ENCODE data around the gene USP48. TPM values are rescaled to one million over a fixed set of nuclear protein-coding genes. Genes with fewer than 3 reads are reported as not detected.

Gene USP48
- total and polyA plus RNA-seq, 2 of the 4 experiments (the other 2 are of a cell fraction): 24.7 to 25.0 TPM

- no peak overlapping the region for H3K4ac ChIP-seq (ENCODE audit: low read depth, low read length)
- no peak for TF ChIP-seq ELK1 (IDR thresholded peaks at IDR 0.05; ENCODE audit: borderline replicate concordance, low read depth, low read length)
- TF ChIP-seq RCOR1 (IDR thresholded peaks at IDR 0.05; ENCODE audit: insufficient replicate concordance, low read length): no peak
- TF ChIP-seq BHLHE40 (IDR thresholded peaks at IDR 0.05; ENCODE audit: low read depth, low read length): no peak
- no peak for TF ChIP-seq MAFK (IDR thresholded peaks at IDR 0.05; ENCODE audit: low read depth, low read length)
- TF ChIP-seq POLR2A (IDR thresholded peaks at IDR 0.05; ENCODE audit: low read depth, low read length): no peak
- no peak for TF ChIP-seq CTCF (conservative IDR thresholded peaks at IDR 0.05; ENCODE audit: low read depth, low read length)
- no peak for TF ChIP-seq CEBPB (IDR thresholded peaks at IDR 0.05; ENCODE audit: low read depth, low read length)
- no peak for TF ChIP-seq CHD1 (IDR thresholded peaks at IDR 0.05; ENCODE audit: low read depth, low read length)
- TF ChIP-seq RAD21 (IDR thresholded peaks at IDR 0.05; ENCODE audit: low read length): no peak
- TF ChIP-seq MAZ (IDR thresholded peaks at IDR 0.05; ENCODE audit: borderline replicate concordance, low read depth, low read length): no peak
- no peak overlapping the region for H2AK9ac ChIP-seq (replicated peaks; ENCODE audit: low read depth, low read length, poor library complexity)
- no peak overlapping the region for H2AK5ac ChIP-seq (ENCODE audit: low read depth, low read length)
- H2BK5ac ChIP-seq (ENCODE audit: low read depth, low read length, poor library complexity, severe bottlenecking): no peak overlapping the region
- no peak overlapping the region for H2BK120ac ChIP-seq (ENCODE audit: low read depth, low read length)
- no peak overlapping the region for H3K9ac ChIP-seq (ENCODE audit: low read depth, low read length)
- H3K4me1 ChIP-seq (ENCODE audit: control insufficient read depth, insufficient read depth, low read length): no peaks in the 10 kb centered on the region
- peaks cover 0 to 28% of the 10 kb centered on the region in 2 experiments; a peak in 3 of 4 replicates for H3K79me1 ChIP-seq (ENCODE audit: low read depth in 1 of 2, low read length in 2 of 2)
- no peak overlapping the region for H3K56ac ChIP-seq (ENCODE audit: extremely low read depth, insufficient read depth, low read length)
- H3K18ac ChIP-seq (ENCODE audit: low read depth, low read length): no peak overlapping the region
- dilution Hi-C loops (cut with HindIII; ENCODE audit: low sequenced_read_pairs, unreplicated experiment): no loop called here
- peaks cover 9% of the 10 kb centered on the region for H3K9me1 ChIP-seq (ENCODE audit: insufficient read depth, low read length)
- H4K91ac ChIP-seq (ENCODE audit: insufficient read depth, low read depth, low read length): no peak overlapping the region
- H3K27ac ChIP-seq (ENCODE audit: insufficient read depth, low read length): no peak overlapping the region
- H3K9me3 ChIP-seq (ENCODE audit: control insufficient read depth, insufficient read depth, low read length): 0 out of 2 replicates have a peak, but pooled peaks cover 3% of the 10 kb centered on the region
- H3K27me3 ChIP-seq (ENCODE audit: control insufficient read depth, insufficient read depth, low read length): no peaks in the 10 kb centered on the region
- no peak overlapping the region for H3K4me2 ChIP-seq (ENCODE audit: low read depth, low read length)
- in situ Hi-C loops (cut with MboI; ENCODE audit: low sequenced_read_pairs): no loop called here
- no peak overlapping the region for H4K8ac ChIP-seq (ENCODE audit: low read depth in 2 of 2, low read length in 2 of 2)
- peaks cover 49% of the 10 kb centered on the region for H3K36me3 ChIP-seq (ENCODE audit: control insufficient read depth, insufficient read depth, low read length)
- no peak overlapping the region for H2BK15ac ChIP-seq (ENCODE audit: low read depth, low read length)
- H3K4me3 ChIP-seq (ENCODE audit: insufficient read depth, low read depth, low read length): no peak overlapping the region
- ATAC-seq (ENCODE audit: low read depth): no peak
- H2AFZ ChIP-seq (replicated peaks; ENCODE audit: low read length, poor library complexity): no peak overlapping the region
- no peak overlapping the region for H2BK20ac ChIP-seq (ENCODE audit: low read depth, low read length)
- WGBS, 2 experiments (ENCODE audit: extremely low coverage in 2 of 2, insufficient read length in 1 of 2): no CpG with 5 or more reads among the region's 6 CpGs
- H3K23ac ChIP-seq (ENCODE audit: low read depth, low read length): no peak overlapping the region
- intact Hi-C loops (cut with micrococcal nuclease): no loop called here
- CTCF ChIA-PET: no interaction called here
- no peak overlapping the region for H3K14ac ChIP-seq (replicated peaks; ENCODE audit: low read depth, low read length)
- no peak for DNase-seq
- no peak overlapping the region for H4K5ac ChIP-seq (ENCODE audit: low read depth, low read length)
- POLR2A ChIA-PET (ENCODE audit: unreplicated experiment): no interaction called here
- H4K20me1 ChIP-seq (ENCODE audit: insufficient read depth, low read length): 0 out of 2 replicates have a peak, but pooled peaks cover 8% of the 10 kb centered on the region
- BruUV-seq (replicated peaks): no TSS peak
Measured at GRCh38 chr1:21689661-21690372, 93.1 kb downstream of the USP48 start.

Data from IMR-90 (cell line).